Colon (tissue), 2 donors: ENCODE results near the gene CTSK.
"Not testable (repeated sequence)": the region's sequence is repeated elsewhere in the genome, so short reads cannot be mapped to it uniquely, and the experiment has no call there.

Experiments used
- FAIRE-seq: peaks from 2 replicates; lab custom pipeline; 2012; peaks lifted over from hg19 to GRCh38; lab: Jason Lieb, UNC
- donor health status: control.
- donor health status: control.

CTSK gene

DNA sequence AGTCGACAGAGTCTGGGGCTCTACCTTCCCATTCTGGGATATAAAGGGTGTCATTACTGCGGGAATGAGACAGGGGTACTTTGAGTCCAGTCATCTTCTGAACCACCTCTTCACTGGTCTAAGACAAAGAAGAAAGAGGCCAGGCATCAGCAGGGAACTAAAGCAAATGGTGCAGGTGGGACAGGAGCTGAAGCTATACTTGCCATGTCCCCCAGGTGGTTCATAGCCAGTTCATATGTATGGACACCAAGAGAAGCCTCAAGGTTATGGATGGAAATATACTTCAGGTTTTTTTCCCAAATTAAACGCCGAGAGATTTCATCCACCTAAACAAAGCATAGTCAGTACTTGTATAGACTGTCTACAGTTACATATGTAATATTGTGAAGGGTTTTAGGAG lies 2.2 kb downstream of the CTSK start:
- FAIRE-seq: no peak

GRCh38 chr1:150804671-150805070 lies 3.4 kb downstream of the CTSK start:
- FAIRE-seq: no peak

- FAIRE-seq: no peak
These were observed 9.0 kb downstream of the CTSK start for GRCh38 chr1:150799089-150799488.

DNA sequence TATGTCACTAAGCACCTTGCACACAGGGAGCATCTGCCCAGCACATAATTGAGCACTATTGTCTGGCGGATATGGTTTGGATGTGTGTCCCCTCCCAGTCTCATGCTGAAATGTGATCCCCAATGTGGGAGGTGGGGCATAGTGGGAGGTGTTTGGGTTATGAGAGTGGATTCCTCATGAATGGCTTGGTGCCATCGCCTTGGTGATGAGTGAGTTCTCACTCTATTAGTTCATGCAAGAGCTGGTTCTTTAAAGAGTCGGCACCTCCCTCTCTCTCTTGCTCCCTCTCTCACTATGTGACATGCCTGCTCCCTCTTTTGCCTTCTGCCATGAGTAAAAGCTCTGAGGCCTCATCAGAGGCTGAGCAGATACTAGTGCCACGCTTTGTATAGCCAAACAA lies 9.5 kb downstream of the CTSK start:
- no peak for FAIRE-seq

DNA sequence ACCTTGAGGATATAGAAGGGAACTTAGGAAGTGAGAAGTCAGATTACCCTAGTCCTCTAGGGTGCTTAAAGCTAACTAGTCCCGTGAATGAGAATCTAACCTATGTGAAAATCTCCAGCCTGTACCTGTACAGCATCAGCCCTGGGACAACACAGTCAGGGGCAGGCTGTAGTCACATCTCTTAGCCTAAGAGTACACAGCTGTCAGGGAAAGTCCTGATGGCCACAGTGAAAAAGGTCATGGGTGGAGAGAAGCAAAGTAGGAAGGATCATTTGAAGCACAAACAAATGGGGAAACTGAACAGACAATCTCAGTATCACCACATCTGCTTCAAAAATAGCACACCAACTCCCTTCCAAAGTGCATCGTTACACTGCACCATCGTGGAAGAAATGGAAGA lies 11.7 kb downstream of the CTSK start:
- FAIRE-seq: no peak

- FAIRE-seq: not testable (repeated sequence)
These were observed 14.3 kb downstream of the CTSK start for GRCh38 chr1:150793778-150794177.

- FAIRE-seq: no peak
These were observed 14.8 kb downstream of the CTSK start for GRCh38 chr1:150793221-150793620.

DNA sequence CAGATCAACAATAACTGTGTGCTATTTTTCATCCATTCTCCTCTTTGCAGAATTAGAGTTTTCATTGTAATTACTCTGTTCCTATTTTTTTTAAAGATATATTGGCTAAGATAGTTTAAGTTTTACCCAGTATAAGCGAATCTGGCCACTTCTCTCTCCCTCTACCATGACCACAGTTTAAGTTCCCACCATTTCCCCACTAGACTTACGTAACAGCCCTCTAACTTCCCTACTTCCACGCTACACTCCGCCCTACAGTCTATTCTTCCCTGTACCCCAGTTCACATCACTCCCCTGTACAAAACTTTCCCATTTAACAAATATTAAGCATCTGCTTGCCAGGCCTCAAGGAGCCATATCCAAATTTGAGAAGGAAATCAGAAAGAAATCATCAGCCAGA lies 16.5 kb downstream of the CTSK start:
- no peak for FAIRE-seq

- FAIRE-seq: no peak
These were observed 18.7 kb downstream of the CTSK start for GRCh38 chr1:150789396-150789795.

- no peak for FAIRE-seq
These were observed 19.1 kb downstream of the CTSK start for GRCh38 chr1:150788946-150789345.

DNA sequence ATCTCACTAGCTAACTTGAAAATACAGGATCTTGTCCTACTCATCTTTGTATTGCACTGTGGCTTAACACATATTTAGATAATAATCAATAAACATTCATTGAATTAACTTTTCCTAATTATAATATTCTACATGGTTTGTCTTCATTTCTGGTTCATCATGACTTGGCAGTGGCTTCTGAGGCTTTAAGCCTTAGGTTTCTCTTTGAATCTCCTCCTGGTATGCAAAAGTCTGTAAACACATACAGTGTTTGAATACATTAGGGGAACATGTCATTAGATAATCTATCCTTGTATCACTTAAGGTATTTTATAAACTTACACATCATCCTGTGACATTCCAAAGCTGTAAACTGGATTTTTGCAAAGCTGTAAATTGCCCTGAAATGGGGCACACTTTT lies 20.6 kb downstream of the CTSK start:
- no peak for FAIRE-seq

DNA sequence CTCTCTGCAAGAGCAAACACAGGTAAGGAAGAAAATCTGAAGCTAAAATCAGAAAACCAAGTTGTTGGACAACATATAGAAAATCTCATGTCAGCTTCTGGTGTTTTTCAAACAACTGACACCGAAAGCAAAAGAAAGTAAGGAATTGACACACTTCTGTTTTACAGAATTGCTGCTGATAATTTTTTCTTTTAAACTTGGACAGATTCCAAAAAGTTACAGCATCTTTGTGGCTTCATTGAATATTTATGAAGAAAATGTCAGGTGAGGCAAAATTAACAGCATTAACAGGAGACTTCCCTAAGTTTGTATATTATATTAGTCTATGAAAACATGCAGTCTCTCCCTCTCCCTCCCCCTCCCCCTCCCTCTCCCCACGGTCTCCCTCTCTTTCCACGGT lies 27.6 kb downstream of the CTSK start:
- no peak for FAIRE-seq

GRCh38 chr1:150778409-150778808 lies 29.7 kb downstream of the CTSK start:
- FAIRE-seq: no peak

DNA sequence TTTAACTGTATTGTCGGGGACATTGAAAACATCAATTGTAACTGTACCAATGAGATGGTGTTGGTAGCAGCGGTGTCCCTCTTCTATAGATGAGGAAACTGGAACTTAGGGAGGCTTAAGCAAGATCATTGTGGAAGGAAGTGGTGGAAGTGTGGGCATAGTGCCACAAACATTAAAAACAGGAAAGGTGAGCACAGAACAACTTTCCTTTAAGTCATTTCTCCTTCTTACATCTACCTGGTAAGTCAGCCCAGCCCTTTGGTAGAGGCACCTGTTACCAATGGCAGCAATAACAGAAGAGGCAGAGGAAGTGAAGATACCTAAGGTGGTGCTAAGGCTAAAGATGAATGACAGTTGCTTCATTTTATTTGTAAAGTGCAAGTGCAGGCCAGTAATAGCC lies 30.5 kb downstream of the CTSK start:
- FAIRE-seq: no peak

- not testable (repeated sequence) for FAIRE-seq
These were observed 32.0 kb downstream of the CTSK start for GRCh38 chr1:150775931-150776505.

DNA sequence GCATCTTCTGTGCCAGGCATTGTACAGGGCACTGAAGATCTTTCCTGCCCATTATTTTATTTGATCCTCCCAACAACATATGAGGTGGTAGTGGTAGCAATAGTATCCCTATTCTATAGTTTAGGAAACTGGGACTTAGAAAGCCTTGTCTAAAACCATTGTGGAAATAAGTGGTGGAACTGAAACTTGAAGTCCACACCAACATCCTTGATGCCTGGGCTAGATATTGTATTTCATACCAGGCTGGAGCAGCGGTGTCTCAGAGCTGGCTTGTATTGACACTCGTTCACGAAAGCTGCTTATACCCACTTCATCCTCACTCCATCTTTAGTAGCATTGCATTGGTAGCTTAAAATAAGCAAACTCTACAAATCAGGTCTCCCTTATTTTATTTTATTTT lies 32.8 kb downstream of the CTSK start:
- no peak for FAIRE-seq

GRCh38 chr1:150772326-150772725 lies 35.7 kb downstream of the CTSK start:
- no peak for FAIRE-seq

DNA sequence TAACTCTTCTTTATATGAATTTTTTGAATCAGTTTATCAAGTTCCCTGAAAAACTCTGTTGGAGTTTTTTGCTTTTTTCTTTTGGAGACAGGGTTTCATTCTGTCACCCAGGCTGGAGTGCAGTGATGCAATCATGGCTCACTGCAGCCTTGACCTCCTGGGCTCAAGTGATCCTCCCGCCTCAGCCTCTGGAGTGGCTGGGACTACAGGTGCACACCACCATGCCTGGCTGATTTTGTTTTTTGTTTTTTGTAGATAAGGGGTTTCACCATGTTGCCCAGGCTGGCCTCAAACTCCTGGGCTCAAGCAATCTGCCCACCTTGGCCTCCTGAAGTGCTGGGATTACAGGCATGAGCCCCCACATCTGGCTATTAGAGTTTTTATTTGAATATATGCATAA lies 40.4 kb downstream of the CTSK start:
- not testable (repeated sequence) for FAIRE-seq

GRCh38 chr1:150765977-150766301 lies 42.1 kb downstream of the CTSK start:
- FAIRE-seq: not testable (repeated sequence)

- FAIRE-seq: no peak
These were observed 42.6 kb downstream of the CTSK start, which contains the start of gene CTSS for GRCh38 chr1:150765296-150765976. Gene CTSS, minus strand, starts transcription at chr1:150765778. Its CDS starts 1,015 bp downstream, at chr1:150764763.

DNA sequence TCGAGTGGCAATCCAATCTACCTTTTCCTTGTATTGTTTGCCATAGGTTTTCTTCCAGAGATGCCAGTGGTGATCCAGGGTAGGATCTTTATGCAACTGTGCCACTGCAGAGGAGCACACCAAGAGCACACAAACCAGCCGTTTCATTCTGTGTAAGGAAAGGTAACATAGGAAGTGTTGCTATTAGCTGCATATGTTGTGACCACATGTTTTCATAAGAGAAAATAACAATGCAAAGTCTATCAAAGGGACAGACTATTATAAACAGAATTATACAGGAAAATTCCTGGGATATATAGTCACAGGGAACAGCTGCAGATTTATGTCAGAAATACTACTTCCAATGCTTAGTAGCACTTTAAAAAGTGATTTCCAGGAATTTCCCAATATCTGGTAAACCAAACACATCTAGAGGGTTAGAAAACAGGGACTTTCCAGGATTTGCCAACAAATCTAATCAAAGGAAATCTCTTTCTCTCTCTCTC lies 43.4 kb downstream of the CTSK start:
- no peak for FAIRE-seq

DNA sequence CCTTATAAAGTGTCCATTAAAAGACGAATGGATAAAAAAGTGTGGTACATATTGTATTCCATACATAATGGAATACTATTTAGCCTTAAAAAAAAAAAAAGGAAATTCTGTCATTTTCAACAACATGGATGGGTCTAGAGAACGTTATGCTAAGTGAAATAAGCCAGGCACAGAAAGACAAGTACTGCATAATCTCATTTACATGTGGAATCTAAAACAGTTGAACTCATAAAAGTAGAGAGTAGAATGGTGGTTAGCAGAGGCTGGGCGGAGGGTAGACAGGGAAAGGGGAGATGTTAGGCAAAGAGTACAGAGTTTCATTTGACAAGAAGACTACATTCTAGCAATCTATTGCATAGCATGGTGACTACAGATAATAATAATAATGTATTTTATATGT lies 45.0 kb downstream of the CTSK start:
- FAIRE-seq: no peak

- FAIRE-seq: no peak
These were observed 45.5 kb downstream of the CTSK start for GRCh38 chr1:150762552-150762951.

GRCh38 chr1:150761801-150762200 lies 46.3 kb downstream of the CTSK start:
- FAIRE-seq: no peak
